Pancreas (tissue), 10 donors: ENCODE data around the gene TYRP1. TPM values are rescaled to one million over a fixed set of nuclear protein-coding genes. Genes with fewer than 3 reads are reported as not detected.

Experiments used
- ATAC-seq, 4 donors: fragments of 200-7000 bp; cut with Tn5 transposase; one replicate each; pipeline versions ENCODE4 v1.8.0 to v1.9.1; 2020; ENCODE audit warnings: mild to moderate bottlenecking in 4 of 4, moderate library complexity in 4 of 4
- DNase-seq, 6 donors: peaks; one replicate each; pipeline ENCODE4 v3.0.0-alpha.2; 2020
- FAIRE-seq: peaks from 2 replicates; lab custom pipeline; 2012; peaks lifted over from hg19 to GRCh38; lab: Jason Lieb, UNC
- H3K27ac ChIP-seq, 4 donors: fragments of 200-600 bp; sonication (generic); 1 replicate in 3 of 4; 2 replicates in 1 of 4; pipeline versions ENCODE4 v1.5.0 to v1.8.0; 2020
- H3K27me3 ChIP-seq, 4 donors: fragments of 200-600 bp; one replicate each; pipeline ENCODE4 v1.8.0; 2021
- H3K36me3 ChIP-seq, 3 donors: fragments of 200-600 bp; sonication (generic) in 1 of 3; one replicate each; pipeline versions ENCODE4 v1.5.0 to v1.8.0; 2020 to 2021
- H3K4me1 ChIP-seq, 3 donors: fragments of 200-600 bp; one replicate each; pipeline ENCODE4 v1.8.0; 2021
- H3K4me3 ChIP-seq, 4 donors: fragments of 200-600 bp; sonication (generic) in 2 of 4; one replicate each; pipeline versions ENCODE4 v1.5.0 to v1.8.0; 2020 to 2021
- H3K9me3 ChIP-seq, 4 donors: fragments of 200-600 bp; one replicate each; pipeline ENCODE4 v1.8.0; 2021
- CTCF ChIP-seq, 4 donors: fragments of 200-600 bp; sonication (generic) in 3 of 4; IDR thresholded peaks; one replicate each; pipeline versions ENCODE4 v1.5.0 to v1.8.0; 2021; ENCODE audit warnings: antibody characterized with exemption in 4 of 4
- WGBS, 2 donors: extraction: QIAGEN DNeasy Blood & Tissue Kit; methylation state at CpG; one replicate each; pipeline ENCODE4 v1.1.7; 2013; 5-methylcytosine and 5-hydroxymethylcytosine counted together
- intact Hi-C, 3 donors: fragments of 100-400 bp; cut with DNase I; formaldehyde crosslinking; loops; one replicate each; pipeline versions ENCODE4 v1.11.1 to v1.14.2; 2022
- polyA plus RNA-seq, 2 donors: library from polyadenylated mRNA; stranded (reverse); fragments of 200-250 nt; gene quantifications; one replicate each; pipeline ENCODE4 v1.2.3, GENCODE V29; 2013
- total RNA-seq, 6 donors: library from RNA; stranded (reverse); fragmentation: NEBNext Ultra II Directional in 4 of 6; extraction: Animal tissue kit (Norgen Biotek cat#: 25700) in 4 of 6; gene quantifications; one replicate each; pipeline versions ENCODE4 v1.2.1 to v1.2.4, GENCODE V29; 2021 to 2023
- donor health status: healthy with polysubstance abuse.
- donor health status: DM: no; HTN: no; CAD: no; lungs with moderate emphysema.
- donor health status: DM: no; HTN: no; CAD: no.
- donor health status: control.
- donor health status: control.
- donor health status: Bipolar disorder and iron deficiency.
- donor health status: DM: yes; HTN: yes; CAD: no.
- donor health status: DM: no; HTN: no; CAD: no.
- donor health status: DM: no; HTN: no; CAD: no.
- donor health status: DM: yes; HTN: yes; CAD: no.

The TYRP1 gene
- total and polyA plus RNA-seq, 8 donors, result 0.14 to 0.23 TPM; not detected in 6

GRCh38 chr9:12730927-12731326, 37.7 kb downstream of the TYRP1 start:
- Histone ChIP-seq H3K27ac (no peak overlapping the region), H3K36me3 (no peaks in the 10 kb centered on the region), H3K9me3 (no peaks in the 10 kb centered on the region), H3K4me3 (no peak overlapping the region), H3K27me3 (no peaks in the 10 kb centered on the region), H3K4me1 (no peaks in the 10 kb centered on the region)
- intact Hi-C loops, result no loop called here
- DNase-seq (no peak), FAIRE-seq (no peak), ATAC-seq (no peak)
- no peak for TF ChIP-seq CTCF (IDR thresholded peaks at IDR 0.05)

GRCh38 chr9:12732971-12733370, 39.8 kb downstream of the TYRP1 start:
- no peaks in the 10 kb centered on the region for H3K27me3 ChIP-seq
- no peaks in the 10 kb centered on the region for H3K9me3 ChIP-seq
- intact Hi-C loops, result no loop called here
- no peak overlapping the region for H3K27ac ChIP-seq
- H3K4me3 ChIP-seq, result no peak overlapping the region
- 58 to 59% methylated on average over 3 of the region's 3 CpGs for WGBS, 2 donors
- DNase-seq (no peak), FAIRE-seq (no peak), ATAC-seq (no peak)
- no peaks in the 10 kb centered on the region for H3K4me1 ChIP-seq
- H3K36me3 ChIP-seq, result no peaks in the 10 kb centered on the region
- no peak for TF ChIP-seq CTCF (IDR thresholded peaks at IDR 0.05)

GRCh38 chr9:12735665-12736064, 42.5 kb downstream of the TYRP1 start:
- 43 to 59% methylated on average over 3 of the region's 3 CpGs for WGBS, 2 donors
- Histone ChIP-seq H3K4me3 (no peak overlapping the region), H3K27ac (no peak overlapping the region), H3K4me1 (no peaks in the 10 kb centered on the region), H3K36me3 (no peaks in the 10 kb centered on the region), H3K9me3 (no peaks in the 10 kb centered on the region), H3K27me3 (no peaks in the 10 kb centered on the region)
- DNase-seq (no peak), ATAC-seq (no peak), FAIRE-seq (no peak)
- intact Hi-C loops, result no loop called here
- TF ChIP-seq CTCF (IDR thresholded peaks at IDR 0.05), result no peak

- Histone ChIP-seq H3K9me3 (no peaks in the 10 kb centered on the region), H3K27me3 (no peaks in the 10 kb centered on the region), H3K4me3 (no peak overlapping the region), H3K4me1 (no peaks in the 10 kb centered on the region), H3K36me3 (no peaks in the 10 kb centered on the region), H3K27ac (no peak overlapping the region)
- ATAC-seq (no peak), FAIRE-seq (no peak), DNase-seq (no peak)
- intact Hi-C loops, result no loop called here
- 0% methylated on average over 1 of the region's 1 CpG for WGBS, 2 donors
- TF ChIP-seq CTCF (IDR thresholded peaks at IDR 0.05), result no peak
Observed at GRCh38 chr9:12737871-12738270, 44.7 kb downstream of the TYRP1 start.

GRCh38 chr9:12739014-12739652, 45.9 kb downstream of the TYRP1 start:
- no peak for FAIRE-seq
- no peak for TF ChIP-seq CTCF (IDR thresholded peaks at IDR 0.05)

More at GRCh38 chr9:12739014-12739652, 45.9 kb downstream of the TYRP1 start:
- no peak overlapping the region for H3K27ac ChIP-seq
- intact Hi-C loops, result no loop called here
- no peak overlapping the region for H3K4me3 ChIP-seq
- no peaks in the 10 kb centered on the region for H3K4me1 ChIP-seq
- ATAC-seq (no peak), DNase-seq (no peak)
- no peaks in the 10 kb centered on the region for H3K36me3 ChIP-seq
- H3K9me3 ChIP-seq, result no peaks in the 10 kb centered on the region
- H3K27me3 ChIP-seq, result no peaks in the 10 kb centered on the region
